ENCODE data around the gene ARL16.

DNA sequence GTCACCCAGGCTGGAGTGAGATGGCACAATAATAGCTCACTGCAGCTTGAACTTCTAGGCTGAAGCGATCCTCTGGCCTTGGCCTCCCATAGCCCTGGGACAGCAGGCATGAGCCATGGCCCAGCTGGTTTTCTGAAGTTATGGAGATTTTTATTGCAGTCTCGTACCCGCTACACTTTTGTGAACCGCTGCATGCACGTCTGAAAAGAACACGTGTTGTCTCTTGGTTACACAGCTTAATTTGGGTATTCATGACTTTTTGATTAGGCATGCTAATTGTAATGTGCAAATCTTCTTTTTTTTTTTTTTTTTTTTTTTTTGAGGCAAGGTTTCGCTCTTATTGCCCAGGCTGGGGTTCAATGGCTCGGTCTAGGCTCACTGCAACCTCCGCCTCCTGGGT lies 41.8 kb upstream of the ARL16 start:
- TF ChIP-seq, protein P1, sequence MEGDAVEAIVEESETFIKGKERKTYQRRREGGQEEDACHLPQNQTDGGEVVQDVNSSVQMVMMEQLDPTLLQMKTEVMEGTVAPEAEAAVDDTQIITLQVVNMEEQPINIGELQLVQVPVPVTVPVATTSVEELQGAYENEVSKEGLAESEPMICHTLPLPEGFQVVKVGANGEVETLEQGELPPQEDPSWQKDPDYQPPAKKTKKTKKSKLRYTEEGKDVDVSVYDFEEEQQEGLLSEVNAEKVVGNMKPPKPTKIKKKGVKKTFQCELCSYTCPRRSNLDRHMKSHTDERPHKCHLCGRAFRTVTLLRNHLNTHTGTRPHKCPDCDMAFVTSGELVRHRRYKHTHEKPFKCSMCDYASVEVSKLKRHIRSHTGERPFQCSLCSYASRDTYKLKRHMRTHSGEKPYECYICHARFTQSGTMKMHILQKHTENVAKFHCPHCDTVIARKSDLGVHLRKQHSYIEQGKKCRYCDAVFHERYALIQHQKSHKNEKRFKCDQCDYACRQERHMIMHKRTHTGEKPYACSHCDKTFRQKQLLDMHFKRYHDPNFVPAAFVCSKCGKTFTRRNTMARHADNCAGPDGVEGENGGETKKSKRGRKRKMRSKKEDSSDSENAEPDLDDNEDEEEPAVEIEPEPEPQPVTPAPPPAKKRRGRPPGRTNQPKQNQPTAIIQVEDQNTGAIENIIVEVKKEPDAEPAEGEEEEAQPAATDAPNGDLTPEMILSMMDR (IDR thresholded peaks at IDR 0.05) = no peak
- TF ChIP-seq POLR2AphosphoS5 (IDR thresholded peaks at IDR 0.05; ENCODE audit: low read depth, low read length) = no peak
- TF ChIP-seq, protein P2, sequence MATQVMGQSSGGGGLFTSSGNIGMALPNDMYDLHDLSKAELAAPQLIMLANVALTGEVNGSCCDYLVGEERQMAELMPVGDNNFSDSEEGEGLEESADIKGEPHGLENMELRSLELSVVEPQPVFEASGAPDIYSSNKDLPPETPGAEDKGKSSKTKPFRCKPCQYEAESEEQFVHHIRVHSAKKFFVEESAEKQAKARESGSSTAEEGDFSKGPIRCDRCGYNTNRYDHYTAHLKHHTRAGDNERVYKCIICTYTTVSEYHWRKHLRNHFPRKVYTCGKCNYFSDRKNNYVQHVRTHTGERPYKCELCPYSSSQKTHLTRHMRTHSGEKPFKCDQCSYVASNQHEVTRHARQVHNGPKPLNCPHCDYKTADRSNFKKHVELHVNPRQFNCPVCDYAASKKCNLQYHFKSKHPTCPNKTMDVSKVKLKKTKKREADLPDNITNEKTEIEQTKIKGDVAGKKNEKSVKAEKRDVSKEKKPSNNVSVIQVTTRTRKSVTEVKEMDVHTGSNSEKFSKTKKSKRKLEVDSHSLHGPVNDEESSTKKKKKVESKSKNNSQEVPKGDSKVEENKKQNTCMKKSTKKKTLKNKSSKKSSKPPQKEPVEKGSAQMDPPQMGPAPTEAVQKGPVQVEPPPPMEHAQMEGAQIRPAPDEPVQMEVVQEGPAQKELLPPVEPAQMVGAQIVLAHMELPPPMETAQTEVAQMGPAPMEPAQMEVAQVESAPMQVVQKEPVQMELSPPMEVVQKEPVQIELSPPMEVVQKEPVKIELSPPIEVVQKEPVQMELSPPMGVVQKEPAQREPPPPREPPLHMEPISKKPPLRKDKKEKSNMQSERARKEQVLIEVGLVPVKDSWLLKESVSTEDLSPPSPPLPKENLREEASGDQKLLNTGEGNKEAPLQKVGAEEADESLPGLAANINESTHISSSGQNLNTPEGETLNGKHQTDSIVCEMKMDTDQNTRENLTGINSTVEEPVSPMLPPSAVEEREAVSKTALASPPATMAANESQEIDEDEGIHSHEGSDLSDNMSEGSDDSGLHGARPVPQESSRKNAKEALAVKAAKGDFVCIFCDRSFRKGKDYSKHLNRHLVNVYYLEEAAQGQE (IDR thresholded peaks at IDR 0.05; ENCODE audit: insufficient read depth in 1 of 2, low read depth in 2 of 2, low read length in 1 of 2) = no peak
